ENCODE measurements around the gene GOLGA8N. TPM values are rescaled to one million over a fixed set of nuclear protein-coding genes. Genes with fewer than 3 reads are reported as not detected.

The GOLGA8N gene
- total RNA-seq, 5 donors from 2014 or later (not counting 1 experiment from before 2014, with no cell fraction given), result 7.6 to 18.1 (median 9.6) TPM

GRCh38 chr15:32646291-32646690 lies 53.0 kb downstream of the GOLGA8N start:
- ATAC-seq (replicated peaks in 1 of 4) (no peak), DNase-seq (no peak)
- Histone ChIP-seq H3K4me3 (ENCODE audit: control insufficient read depth in 1 of 2, extremely low read depth in 1 of 2, low read length in 1 of 2) (no peak overlapping the region), H3K36me3 (ENCODE audit: control insufficient read depth in 2 of 2, extremely low read depth in 1 of 2, insufficient read depth in 1 of 2, low read length in 1 of 2) (no peaks in the 10 kb centered on the region), H3K27ac (ENCODE audit: low read length) (no peak overlapping the region), H3K4me1 (ENCODE audit: control insufficient read depth in 1 of 2, extremely low read depth in 1 of 2, insufficient read depth in 2 of 2, low read length in 2 of 2) (peaks cover 0 to under 1% of the 10 kb centered on the region in 2 experiments), H3K27me3 (replicated peaks in 1 of 2; ENCODE audit: control insufficient read depth in 2 of 2, extremely low read depth in 1 of 2, insufficient read depth in 2 of 2, low read length in 1 of 2) (no peaks in the 10 kb centered on the region), H3K9me3 (no peaks in the 10 kb centered on the region)
- no CpG with 5 or more reads among the region's 5 CpGs for WGBS (ENCODE audit: insufficient coverage)
- Mint-ChIP-seq H3K4me1 (peaks cover 0 to 3% (median 2%) of the 10 kb centered on the region in 3 donors), H3K9me3 (no peaks in the 10 kb centered on the region), H3K27ac (no peak overlapping the region), H3K27me3 (peaks cover 0 to 6% of the 10 kb centered on the region in 2 donors), H3K36me3 (no peaks in the 10 kb centered on the region), H3K4me3 (no peak overlapping the region)
- ChIA-PET POLR2A (no interaction called here), CTCF (interaction anchor here in 1 of 2 donors (0.7 kb wide), 1 partner anchor 10 kb away, joined by 3 read pairs; no protein-coding TSS in a partner anchor)

DNA sequence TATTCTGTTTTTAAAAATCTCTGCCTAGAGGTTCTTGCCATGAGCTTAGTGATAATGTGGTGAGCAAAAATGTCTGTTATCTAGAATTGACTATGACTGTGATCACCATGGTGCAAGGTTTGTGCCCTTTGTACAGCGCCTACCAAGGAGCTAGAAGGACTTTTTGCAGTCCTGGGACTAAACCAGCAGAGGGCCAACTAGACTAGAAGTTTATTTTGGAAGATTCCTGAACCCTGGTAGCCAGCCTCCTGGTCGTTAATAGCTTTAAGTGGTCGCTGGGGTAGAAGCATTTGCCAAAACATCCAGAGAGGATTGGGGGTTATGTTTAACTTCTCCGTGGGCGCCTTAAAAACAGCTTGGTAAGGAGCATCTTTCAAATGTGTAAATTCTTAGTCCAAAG lies 56.1 kb downstream of the GOLGA8N start:
- H3K36me3 Mint-ChIP-seq, result no peaks in the 10 kb centered on the region
- H3K9me3 Mint-ChIP-seq, result no peaks in the 10 kb centered on the region
- H3K4me3 Mint-ChIP-seq, result no peak overlapping the region
- H3K27ac Mint-ChIP-seq, result no peak overlapping the region
- peaks cover 0 to 5% (median 3%) of the 10 kb centered on the region in 3 donors for H3K4me1 Mint-ChIP-seq
- Histone ChIP-seq H3K27ac (ENCODE audit: low read length) (no peak overlapping the region), H3K4me3 (ENCODE audit: control insufficient read depth in 1 of 2, extremely low read depth in 1 of 2, low read length in 1 of 2) (no peak overlapping the region), H3K4me1 (ENCODE audit: control insufficient read depth in 1 of 2, extremely low read depth in 1 of 2, insufficient read depth in 2 of 2, low read length in 2 of 2) (peaks cover 0 to 3% of the 10 kb centered on the region in 2 experiments), H3K27me3 (replicated peaks in 1 of 2; ENCODE audit: control insufficient read depth in 2 of 2, extremely low read depth in 1 of 2, insufficient read depth in 2 of 2, low read length in 1 of 2) (no peaks in the 10 kb centered on the region), H3K36me3 (ENCODE audit: control insufficient read depth in 2 of 2, extremely low read depth in 1 of 2, insufficient read depth in 1 of 2, low read length in 1 of 2) (no peaks in the 10 kb centered on the region), H3K9me3 (no peaks in the 10 kb centered on the region)
- DNase-seq (no peak), ATAC-seq (replicated peaks in 1 of 4) (no peak)
- ChIA-PET POLR2A (no interaction called here), CTCF (interaction anchor here in 1 of 2 donors (1.2 to 1.3 kb wide), 2 partner anchors 13 to 20 kb away, joined by 3 to 6 read pairs; no protein-coding TSS in a partner anchor)
- no peaks in the 10 kb centered on the region for H3K27me3 Mint-ChIP-seq
- WGBS (ENCODE audit: insufficient coverage), result 100% methylated on average over 1 of the region's 5 CpGs

DNA sequence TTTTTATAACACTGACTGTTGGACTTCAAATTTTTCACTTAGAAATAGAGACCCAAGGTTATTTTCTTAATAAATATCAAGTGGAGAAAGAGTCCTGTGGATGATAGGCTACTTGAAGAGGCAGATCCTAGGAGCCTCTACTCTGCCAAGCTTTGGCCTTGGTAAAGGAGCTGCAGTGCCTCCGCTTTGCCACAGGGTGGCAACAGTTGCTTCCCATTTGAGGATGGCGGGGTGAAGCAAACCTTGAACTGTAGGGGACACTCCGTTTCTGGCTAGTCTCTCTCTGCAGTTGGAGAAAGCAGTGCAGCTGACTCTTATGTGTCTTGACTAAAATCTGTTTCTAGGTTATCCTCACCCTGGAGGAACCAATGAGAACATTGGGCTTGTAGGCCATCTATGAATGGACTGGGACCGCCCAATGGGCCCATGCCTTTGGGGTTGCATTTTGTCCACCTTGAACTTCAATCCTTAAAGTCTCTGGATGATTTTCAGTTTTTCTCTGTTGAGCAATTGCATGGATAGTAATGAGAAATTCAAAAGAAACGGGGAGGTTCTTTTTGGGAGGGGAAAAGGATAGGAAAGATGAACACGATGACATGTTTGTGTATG lies 58.1 kb downstream of the GOLGA8N start:
- Mint-ChIP-seq H3K27ac (no peak overlapping the region), H3K36me3 (no peaks in the 10 kb centered on the region), H3K4me3 (no peak overlapping the region), H3K27me3 (no peaks in the 10 kb centered on the region), H3K9me3 (no peaks in the 10 kb centered on the region), H3K4me1 (peaks cover 0 to 5% (median 3%) of the 10 kb centered on the region in 3 donors)
- Histone ChIP-seq H3K4me3 (ENCODE audit: control insufficient read depth in 1 of 2, extremely low read depth in 1 of 2, low read length in 1 of 2) (no peak overlapping the region), H3K9me3 (no peaks in the 10 kb centered on the region), H3K27me3 (replicated peaks in 1 of 2; ENCODE audit: control insufficient read depth in 2 of 2, extremely low read depth in 1 of 2, insufficient read depth in 2 of 2, low read length in 1 of 2) (no peaks in the 10 kb centered on the region), H3K27ac (ENCODE audit: low read length) (no peak overlapping the region), H3K36me3 (ENCODE audit: control insufficient read depth in 2 of 2, extremely low read depth in 1 of 2, insufficient read depth in 1 of 2, low read length in 1 of 2) (no peaks in the 10 kb centered on the region), H3K4me1 (ENCODE audit: control insufficient read depth in 1 of 2, extremely low read depth in 1 of 2, insufficient read depth in 2 of 2, low read length in 2 of 2) (peaks cover 0 to 3% of the 10 kb centered on the region in 2 experiments)
- ChIA-PET POLR2A (no interaction called here), CTCF (interaction anchor here in 1 of 2 donors (0.5 to 1.9 kb wide), 3 partner anchors 9 to 482 kb away, joined by 3 to 6 read pairs (median 6); no protein-coding TSS in a partner anchor)
- DNase-seq, result peak in 30 of 35 experiments; percentile 4 to 61 (median 27)
- WGBS (ENCODE audit: insufficient coverage), result 56% methylated on average over 5 of the region's 6 CpGs
- peak; percentile 62 to 78 (median 70) for ATAC-seq (replicated peaks in 1 of 4)

- no peak overlapping the region for H3K27ac ChIP-seq (ENCODE audit: low read length)
- H3K4me3 Mint-ChIP-seq, result no peak overlapping the region
- no peaks in the 10 kb centered on the region for H3K36me3 ChIP-seq (ENCODE audit: control insufficient read depth in 2 of 2, extremely low read depth in 1 of 2, insufficient read depth in 1 of 2, low read length in 1 of 2)
- ChIA-PET CTCF (interaction anchor here in 1 of 2 donors (0.6 kb wide), 1 partner anchor 31 kb away, joined by 5 read pairs; no protein-coding TSS in a partner anchor), POLR2A (no interaction called here)
- peaks cover under 1 to 6% (median 4%) of the 10 kb centered on the region in 3 donors for H3K4me1 Mint-ChIP-seq
- no peaks in the 10 kb centered on the region for H3K27me3 Mint-ChIP-seq
- no peak overlapping the region for H3K4me3 ChIP-seq (ENCODE audit: control insufficient read depth in 1 of 2, extremely low read depth in 1 of 2, low read length in 1 of 2)
- no peak for ATAC-seq (replicated peaks in 1 of 4)
- H3K36me3 Mint-ChIP-seq, result no peaks in the 10 kb centered on the region
- DNase-seq, result no peak
- H3K4me1 ChIP-seq (ENCODE audit: control insufficient read depth in 1 of 2, extremely low read depth in 1 of 2, insufficient read depth in 2 of 2, low read length in 2 of 2), result peaks cover 0 to 3% of the 10 kb centered on the region in 2 experiments
- no peaks in the 10 kb centered on the region for H3K27me3 ChIP-seq (replicated peaks in 1 of 2; ENCODE audit: control insufficient read depth in 2 of 2, extremely low read depth in 1 of 2, insufficient read depth in 2 of 2, low read length in 1 of 2)
- no peak overlapping the region for H3K27ac Mint-ChIP-seq
- WGBS (ENCODE audit: insufficient coverage), result 96% methylated on average over 3 of the region's 3 CpGs
- H3K9me3 ChIP-seq, result no peaks in the 10 kb centered on the region
- H3K9me3 Mint-ChIP-seq, result no peaks in the 10 kb centered on the region
Observed at GRCh38 chr15:32652178-32652577, 58.9 kb downstream of the GOLGA8N start.

DNA sequence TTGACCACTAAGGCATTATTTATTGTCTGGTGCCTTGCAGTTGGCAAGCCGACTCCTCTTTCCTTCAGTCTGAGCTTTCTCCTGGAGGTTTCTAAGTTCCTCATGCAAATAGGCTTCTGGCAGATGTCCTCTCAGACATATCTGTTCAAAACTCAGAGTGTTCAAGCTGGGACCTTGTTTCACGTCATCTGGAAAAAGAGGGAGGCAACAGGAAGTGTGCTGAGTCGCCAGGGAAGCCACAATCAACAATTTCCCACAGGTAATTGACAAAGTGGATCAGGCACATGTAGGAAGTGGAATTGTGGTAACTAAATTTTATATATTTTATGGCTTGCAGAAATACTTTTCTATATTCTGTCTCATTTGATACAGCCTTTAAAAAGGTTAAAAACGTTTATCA lies 62.8 kb downstream of the GOLGA8N start:
- H3K27me3 Mint-ChIP-seq, result no peaks in the 10 kb centered on the region
- Histone ChIP-seq H3K9me3 (no peaks in the 10 kb centered on the region), H3K4me3 (ENCODE audit: control insufficient read depth in 1 of 2, extremely low read depth in 1 of 2, low read length in 1 of 2) (no peak overlapping the region), H3K36me3 (ENCODE audit: control insufficient read depth in 2 of 2, extremely low read depth in 1 of 2, insufficient read depth in 1 of 2, low read length in 1 of 2) (no peaks in the 10 kb centered on the region), H3K27me3 (replicated peaks in 1 of 2; ENCODE audit: control insufficient read depth in 2 of 2, extremely low read depth in 1 of 2, insufficient read depth in 2 of 2, low read length in 1 of 2) (no peaks in the 10 kb centered on the region), H3K27ac (ENCODE audit: low read length) (no peak overlapping the region), H3K4me1 (ENCODE audit: control insufficient read depth in 1 of 2, extremely low read depth in 1 of 2, insufficient read depth in 2 of 2, low read length in 2 of 2) (peaks cover 0 to 3% of the 10 kb centered on the region in 2 experiments)
- no peaks in the 10 kb centered on the region for H3K9me3 Mint-ChIP-seq
- 80% methylated on average over 1 of the region's 4 CpGs for WGBS (ENCODE audit: insufficient coverage)
- ChIA-PET POLR2A (no interaction called here), CTCF (no interaction called here)
- no peak overlapping the region for H3K4me3 Mint-ChIP-seq
- no peak overlapping the region for H3K27ac Mint-ChIP-seq
- ATAC-seq (replicated peaks in 1 of 4) (no peak), DNase-seq (no peak)
- H3K4me1 Mint-ChIP-seq, result peaks cover 9 to 16% (median 11%) of the 10 kb centered on the region in 3 donors
- no peaks in the 10 kb centered on the region for H3K36me3 Mint-ChIP-seq

DNA sequence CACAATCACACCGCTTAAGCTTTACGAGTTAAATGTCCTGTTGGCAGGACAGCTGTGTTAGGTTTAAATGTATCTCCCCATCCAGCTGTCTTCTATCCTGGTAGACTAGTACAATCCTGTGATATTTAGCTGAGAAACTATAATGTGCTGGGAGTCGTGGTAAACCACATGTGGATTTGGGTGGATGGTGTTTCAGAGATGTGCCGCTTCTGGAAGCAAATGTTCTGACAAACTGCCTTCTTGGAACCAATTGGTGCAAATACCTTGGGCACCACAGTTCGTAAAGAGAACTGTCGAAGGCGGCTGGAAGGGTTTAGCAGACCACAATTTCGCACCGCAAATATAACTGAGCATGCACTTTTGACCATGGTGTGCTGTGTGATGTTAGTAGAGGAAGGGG lies 63.2 kb downstream of the GOLGA8N start:
- H3K9me3 Mint-ChIP-seq, result no peaks in the 10 kb centered on the region

More for the DNA sequence above, 63.2 kb downstream of the GOLGA8N start:
- no peak overlapping the region for H3K27ac ChIP-seq (ENCODE audit: low read length)
- Mint-ChIP-seq H3K36me3 (no peaks in the 10 kb centered on the region), H3K27me3 (no peaks in the 10 kb centered on the region), H3K4me3 (no peak overlapping the region), H3K4me1 (peaks cover 8 to 12% (median 9%) of the 10 kb centered on the region in 3 donors), H3K27ac (no peak overlapping the region)
- H3K27me3 ChIP-seq (replicated peaks in 1 of 2; ENCODE audit: control insufficient read depth in 2 of 2, extremely low read depth in 1 of 2, insufficient read depth in 2 of 2, low read length in 1 of 2), result no peaks in the 10 kb centered on the region
- POLR2A ChIA-PET, result interaction anchor here in 1 of 2 donors (0.6 kb wide), 1 partner anchor 1577 kb away, joined by 3 read pairs; no protein-coding TSS in a partner anchor
- H3K9me3 ChIP-seq, result no peaks in the 10 kb centered on the region
- H3K4me1 ChIP-seq (ENCODE audit: control insufficient read depth in 1 of 2, extremely low read depth in 1 of 2, insufficient read depth in 2 of 2, low read length in 2 of 2), result peaks cover 0 to under 1% of the 10 kb centered on the region in 2 experiments
- 88% methylated on average over 7 of the region's 9 CpGs for WGBS (ENCODE audit: insufficient coverage)
- no peak overlapping the region for H3K4me3 ChIP-seq (ENCODE audit: control insufficient read depth in 1 of 2, extremely low read depth in 1 of 2, low read length in 1 of 2)
- H3K36me3 ChIP-seq (ENCODE audit: control insufficient read depth in 2 of 2, extremely low read depth in 1 of 2, insufficient read depth in 1 of 2, low read length in 1 of 2), result no peaks in the 10 kb centered on the region
- no peak for DNase-seq
- CTCF ChIA-PET, result no interaction called here
- no peak for ATAC-seq (replicated peaks in 1 of 4)

All from T-cell (primary cell).